ENCODE results near the gene KCNN3. TPM values are rescaled to one million over a fixed set of nuclear protein-coding genes. Genes with fewer than 3 reads are reported as not detected.

The KCNN3 gene
- total RNA-seq, 1 experiment from 2014 or later, result 1.3 TPM

- no peak overlapping the region for H3K4me3 Mint-ChIP-seq
- TF ChIP-seq TP53 (CRISPR knock-in tag; IDR thresholded peaks at IDR 0.05) (no peak), NFYB (CRISPR knock-in tag; conservative IDR thresholded peaks at IDR 0.05; ENCODE audit: low read depth) (no peak), MAX (CRISPR knock-in tag; IDR thresholded peaks at IDR 0.05) (no peak), RORB (CRISPR knock-in tag; IDR thresholded peaks at IDR 0.05) (no peak), NFATC4 (CRISPR knock-in tag; IDR thresholded peaks at IDR 0.05) (no peak), ZNF396 (CRISPR knock-in tag; IDR thresholded peaks at IDR 0.05; ENCODE audit: borderline replicate concordance) (no peak), ZNF232 (CRISPR knock-in tag; IDR thresholded peaks at IDR 0.05) (no peak), ATF6 (CRISPR knock-in tag; IDR thresholded peaks at IDR 0.05) (no peak), MLX (CRISPR knock-in tag; IDR thresholded peaks at IDR 0.05) (no peak), NR3C1 (CRISPR knock-in tag; conservative IDR thresholded peaks at IDR 0.05; ENCODE audit: low read depth) (no peak), NR1H2 (CRISPR knock-in tag; IDR thresholded peaks at IDR 0.05) (no peak), NR2C2 (CRISPR knock-in tag; IDR thresholded peaks at IDR 0.05) (no peak), IRF2 (CRISPR knock-in tag; IDR thresholded peaks at IDR 0.05; ENCODE audit: borderline replicate concordance, low read depth) (no peak)
- ChIA-PET POLR2A (no interaction called here), CTCF (no interaction called here)
- no peak overlapping the region for H3K27ac Mint-ChIP-seq
- no peaks in the 10 kb centered on the region for H3K27me3 Mint-ChIP-seq (ENCODE audit: low read depth)
- no peak for DNase-seq (ENCODE audit: low spot score)
- peaks cover 5% of the 10 kb centered on the region for H3K4me1 Mint-ChIP-seq
- peak; percentile 82 for ATAC-seq
- no peaks in the 10 kb centered on the region for H3K9me3 Mint-ChIP-seq
- no peaks in the 10 kb centered on the region for H3K36me3 Mint-ChIP-seq
These were observed 166.9 kb downstream of the KCNN3 start for GRCh38 chr1:154703170-154703569.

GRCh38 chr1:154698320-154699096 is 171.6 kb downstream of the KCNN3 start:
- H3K9me3 Mint-ChIP-seq, result no peaks in the 10 kb centered on the region
- no peaks in the 10 kb centered on the region for H3K27me3 Mint-ChIP-seq (ENCODE audit: low read depth)
- H3K4me3 Mint-ChIP-seq, result no peak overlapping the region
- no peaks in the 10 kb centered on the region for H3K36me3 Mint-ChIP-seq
- ATAC-seq, result no peak
- no peak for DNase-seq (ENCODE audit: low spot score)
- ChIA-PET CTCF (interaction anchor here (1.1 to 2.1 kb wide), 5 partner anchors 43 to 180 kb away, joined by 3 to 7 read pairs (median 4); no protein-coding TSS in a partner anchor), POLR2A (interaction anchor here (0.6 kb wide), 1 partner anchor 53 kb away, joined by 4 read pairs; no protein-coding TSS in a partner anchor)
- peaks cover 4% of the 10 kb centered on the region; the same call in 1 of the 2 replicates for H3K4me1 Mint-ChIP-seq
- H3K27ac Mint-ChIP-seq, result no peak overlapping the region
- TF ChIP-seq MXD4 (CRISPR knock-in tag; IDR thresholded peaks at IDR 0.05; ENCODE audit: borderline replicate concordance) (no peak), FOXP1 (CRISPR knock-in tag; IDR thresholded peaks at IDR 0.05; ENCODE audit: borderline replicate concordance) (no peak), ZNF219 (CRISPR knock-in tag; IDR thresholded peaks at IDR 0.05; ENCODE audit: borderline replicate concordance) (no peak), GTF2I (CRISPR knock-in tag; conservative IDR thresholded peaks at IDR 0.05) (no peak), MLX (CRISPR knock-in tag; IDR thresholded peaks at IDR 0.05) (no peak), ZBTB21 (CRISPR knock-in tag; IDR thresholded peaks at IDR 0.05; ENCODE audit: borderline replicate concordance) (no peak), EMX1 (CRISPR knock-in tag; IDR thresholded peaks at IDR 0.05) (no peak), HMGA2 (CRISPR knock-in tag; IDR thresholded peaks at IDR 0.05) (no peak), NFE2L1 (CRISPR knock-in tag; IDR thresholded peaks at IDR 0.05) (no peak), SP1 (CRISPR knock-in tag; conservative IDR thresholded peaks at IDR 0.05) (no peak), E2F5 (CRISPR knock-in tag; IDR thresholded peaks at IDR 0.05) (no peak), TCF7 (CRISPR knock-in tag; IDR thresholded peaks at IDR 0.05; ENCODE audit: low read depth) (no peak), KAT7 (CRISPR knock-in tag; IDR thresholded peaks at IDR 0.05; ENCODE audit: borderline replicate concordance) (no peak)

Measured in WTC11 (cell line).